SK-N-SH (cell line): ENCODE results near the gene THBD. TPM values are rescaled to one million over a fixed set of nuclear protein-coding genes. Genes with fewer than 3 reads are reported as not detected.

Source experiments
- CTCF ChIA-PET: fragments of 300-600, 350-600 bp; formaldehyde crosslinking; extraction: SDS; loops from one replicate; lab custom pipeline; 2021; lab: Yijun Ruan, JAX
- POLR2A ChIA-PET: fragments of 350-600 bp; sonication (Branson Sonifier 250); formaldehyde crosslinking; extraction: SDS; loops from one replicate; lab custom pipeline; 2020; ENCODE audit warnings: antibody characterized with exemption, inconsistent platforms; lab: Yijun Ruan, JAX
- DNase-seq: peaks from one replicate; pipeline ENCODE4 v3.0.0; 2012
- H2AFZ ChIP-seq: fragments of 200-600 bp; sonication (generic); 2 replicates; pipeline ENCODE4 v1.8.1; 2016; ENCODE audit warnings: antibody characterized with exemption, mild to moderate bottlenecking, low read depth
- H3F3A ChIP-seq: fragments of 200-600 bp; sonication (generic); replicated peaks from 2 replicates; pipeline ENCODE3; 2016; ENCODE audit warnings: antibody characterized with exemption, mild to moderate bottlenecking; ENCODE audit not compliant: insufficient read depth
- H3K27ac ChIP-seq, 2 experiments: fragments of 200-500 bp in 1 of 2; fragments of 200-600 bp in 1 of 2; sonication (Bioruptor generic) in 1 of 2; sonication (generic), shearing (Covaris generic) in 1 of 2; 2 replicates each; pipeline versions ENCODE4 v1.5.1 to v1.6.1; 2014 to 2016; ENCODE audit warnings: low read depth in 2 of 2, inconsistent platforms in 1 of 2, low read length in 1 of 2, mild to moderate bottlenecking in 1 of 2, mixed read lengths in 1 of 2
- H3K27me3 ChIP-seq: fragments of 200-600 bp; sonication (generic), shearing (Covaris generic); 2 replicates; pipeline ENCODE4 v1.6.1; 2016; ENCODE audit warnings: mixed run types; ENCODE audit not compliant: insufficient read depth
- H3K36me3 ChIP-seq, 2 experiments: fragments of 200-500 bp in 1 of 2; fragments of 200-600 bp in 1 of 2; sonication (Bioruptor generic) in 1 of 2; sonication (generic) in 1 of 2; replicated peaks in 1 of 2; 2 replicates each; pipeline versions ENCODE3 to v1.5.1; 2014 to 2016; ENCODE audit warnings: low read length in 1 of 2, mild to moderate bottlenecking in 1 of 2; ENCODE audit not compliant: insufficient read depth in 2 of 2, control insufficient read depth in 1 of 2
- H3K4me1 ChIP-seq, 2 experiments: fragments of 200-500 bp in 1 of 2; fragments of 200-600 bp in 1 of 2; sonication (Bioruptor generic) in 1 of 2; sonication (generic), shearing (Covaris generic) in 1 of 2; 2 replicates each; pipeline versions ENCODE4 v1.5.1 to v1.6.1; 2014 to 2016; ENCODE audit warnings: low read depth in 1 of 2, low read length in 1 of 2, mixed run types in 1 of 2; ENCODE audit not compliant: insufficient read depth in 2 of 2, control insufficient read depth in 1 of 2
- H3K4me2 ChIP-seq: fragments of 200-600 bp; sonication (generic), shearing (Covaris generic); 2 replicates; pipeline ENCODE4 v1.6.1; 2017; ENCODE audit warnings: mixed run types
- H3K4me3 ChIP-seq, 2 experiments: fragments of 200-500 bp in 1 of 2; fragments of 200-600 bp in 1 of 2; sonication (Bioruptor generic) in 1 of 2; sonication (generic), shearing (Covaris generic) in 1 of 2; 2 replicates each; pipeline versions ENCODE4 v1.5.1 to v1.8.1; 2014 to 2016; ENCODE audit warnings: low read depth in 2 of 2, inconsistent platforms in 1 of 2, low read length in 1 of 2, mild to moderate bottlenecking in 1 of 2, mixed read lengths in 1 of 2, moderate library complexity in 1 of 2
- H3K79me2 ChIP-seq: fragments of 200-600 bp; sonication (generic); 2 replicates; pipeline ENCODE4 v1.8.1; 2017; ENCODE audit warnings: mild to moderate bottlenecking; ENCODE audit not compliant: insufficient read depth
- H3K9ac ChIP-seq: fragments of 200-600 bp; sonication (generic); 2 replicates; pipeline ENCODE4 v1.6.1; 2017; ENCODE audit warnings: mixed run types
- H3K9me2 ChIP-seq: fragments of 200-600 bp; sonication (generic); 2 replicates; pipeline ENCODE4 v1.6.1; 2017; ENCODE audit warnings: mixed run types
- H3K9me3 ChIP-seq: fragments of 200-600 bp; sonication (generic); 2 replicates; pipeline ENCODE4 v1.6.1; 2017; ENCODE audit warnings: mixed run types, mild to moderate bottlenecking, moderate library complexity
- H4K20me1 ChIP-seq: fragments of 200-600 bp; sonication (generic); 2 replicates; pipeline ENCODE4 v1.6.1; 2017; ENCODE audit warnings: mild to moderate bottlenecking, mixed run types; ENCODE audit not compliant: insufficient read depth
- CHD2 ChIP-seq: fragments of 150-350 bp; IDR thresholded peaks from 2 replicates; pipeline ENCODE4 v1.6.1; 2018; ENCODE audit warnings: low read length; ENCODE audit not compliant: partially characterized antibody
- FOXJ3 ChIP-seq: sonication (generic); formaldehyde crosslinking; IDR thresholded peaks from 2 replicates; pipeline ENCODE4 v1.5.1; 2020; ENCODE audit warnings: mild to moderate bottlenecking, missing genetic modification reagents
- GABPA ChIP-seq: IDR thresholded peaks from 2 replicates; pipeline ENCODE4 v1.4.0; 2012; ENCODE audit warnings: low read depth, mild to moderate bottlenecking
- JUND ChIP-seq: IDR thresholded peaks from 2 replicates; pipeline ENCODE4 v1.4.0; 2012
- MEF2A ChIP-seq: IDR thresholded peaks from 2 replicates; pipeline ENCODE4 v1.4.0; 2012; ENCODE audit warnings: low read depth, borderline replicate concordance
- RFX5 ChIP-seq: IDR thresholded peaks from 2 replicates; pipeline ENCODE4 v1.6.1; 2012; ENCODE audit warnings: mild to moderate bottlenecking, improper control_type of control experiment, low read length
- WGBS: methylation state at CpG from one replicate; pipeline ENCODE4 v1.1.6; 2017; ENCODE audit warnings: low lambda C conversion rate; 5-methylcytosine and 5-hydroxymethylcytosine counted together
- polyA plus RNA-seq, 3 experiments: library from polyadenylated mRNA; depleted of rRNA; stranded (reverse); fragments of >200 nt; gene quantifications; 2 replicates each; pipeline ENCODE4 v1.2.3, GENCODE V29; 2012
- TF ChIP-seq, protein P1 (sequence below): fragments of 150-350 bp; IDR thresholded peaks from 2 replicates; pipeline ENCODE4 v1.6.1; 2017; ENCODE audit warnings: antibody characterized with exemption, low read length, low read depth, borderline replicate concordance
- TF ChIP-seq, protein P2 (sequence below): IDR thresholded peaks from 2 replicates; pipeline ENCODE4; 2012
- TF ChIP-seq, protein P3 (sequence below): fragments of 200-600 bp; sonication (generic); IDR thresholded peaks from 2 replicates; pipeline ENCODE4 v1.6.1; 2017; ENCODE audit warnings: antibody characterized with exemption, mild to moderate bottlenecking, moderate library complexity

The THBD gene
- polyA plus RNA-seq, 1 of the 3 experiments (the other 2 are of a cell fraction), result 0.33 TPM

DNA sequence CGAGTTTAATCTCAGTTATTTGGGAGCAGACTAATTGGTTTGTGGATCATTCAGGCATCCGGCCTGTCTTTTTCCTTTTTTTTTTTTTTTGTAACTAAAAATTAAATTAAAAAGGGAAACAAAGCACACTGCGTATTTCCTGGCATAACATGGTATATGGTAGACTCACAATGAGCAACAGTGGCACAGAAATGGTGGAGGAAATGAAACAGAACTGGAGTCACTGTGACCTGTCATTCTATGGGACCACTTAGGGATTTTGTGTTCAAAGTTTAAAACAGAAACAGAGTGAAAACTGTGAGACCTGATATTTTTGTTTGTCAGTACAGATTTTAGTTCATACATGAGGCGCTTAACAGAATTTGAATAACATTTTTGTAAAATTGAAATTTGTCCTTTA, 41.4 kb upstream of the THBD start:
- H3K27ac ChIP-seq, result no peak overlapping the region
- TF ChIP-seq MEF2A (no peak), RFX5 (no peak), FOXJ3 (no peak), GABPA (no peak), CHD2 (no peak)
- TF ChIP-seq, protein P1, sequence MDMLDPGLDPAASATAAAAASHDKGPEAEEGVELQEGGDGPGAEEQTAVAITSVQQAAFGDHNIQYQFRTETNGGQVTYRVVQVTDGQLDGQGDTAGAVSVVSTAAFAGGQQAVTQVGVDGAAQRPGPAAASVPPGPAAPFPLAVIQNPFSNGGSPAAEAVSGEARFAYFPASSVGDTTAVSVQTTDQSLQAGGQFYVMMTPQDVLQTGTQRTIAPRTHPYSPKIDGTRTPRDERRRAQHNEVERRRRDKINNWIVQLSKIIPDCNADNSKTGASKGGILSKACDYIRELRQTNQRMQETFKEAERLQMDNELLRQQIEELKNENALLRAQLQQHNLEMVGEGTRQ, result no peak
- TF ChIP-seq, protein P2, sequence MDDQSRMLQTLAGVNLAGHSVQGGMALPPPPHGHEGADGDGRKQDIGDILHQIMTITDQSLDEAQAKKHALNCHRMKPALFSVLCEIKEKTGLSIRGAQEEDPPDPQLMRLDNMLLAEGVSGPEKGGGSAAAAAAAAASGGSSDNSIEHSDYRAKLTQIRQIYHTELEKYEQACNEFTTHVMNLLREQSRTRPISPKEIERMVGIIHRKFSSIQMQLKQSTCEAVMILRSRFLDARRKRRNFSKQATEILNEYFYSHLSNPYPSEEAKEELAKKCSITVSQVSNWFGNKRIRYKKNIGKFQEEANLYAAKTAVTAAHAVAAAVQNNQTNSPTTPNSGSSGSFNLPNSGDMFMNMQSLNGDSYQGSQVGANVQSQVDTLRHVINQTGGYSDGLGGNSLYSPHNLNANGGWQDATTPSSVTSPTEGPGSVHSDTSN, result no peak
- TF ChIP-seq, all 33 proteins: peak for 0
- WGBS, result 22% methylated on average over 4 of the region's 4 CpGs
- Histone ChIP-seq H3K9me3 (no peaks in the 10 kb centered on the region), H3K79me2 (no peaks in the 10 kb centered on the region), H2AFZ (no peak overlapping the region), H3K4me2 (no peak overlapping the region), H3F3A (no peaks in the 10 kb centered on the region), H3K9me2 (no peaks in the 10 kb centered on the region), H3K4me1 (no peaks in the 10 kb centered on the region), H3K27me3 (peaks cover 89% of the 10 kb centered on the region), H3K9ac (no peak overlapping the region), H3K4me3 (no peak overlapping the region), H3K36me3 (no peaks in the 10 kb centered on the region), H4K20me1 (no peaks in the 10 kb centered on the region)
- ChIA-PET CTCF (no interaction called here), POLR2A (no interaction called here)
- no peak for DNase-seq

DNA sequence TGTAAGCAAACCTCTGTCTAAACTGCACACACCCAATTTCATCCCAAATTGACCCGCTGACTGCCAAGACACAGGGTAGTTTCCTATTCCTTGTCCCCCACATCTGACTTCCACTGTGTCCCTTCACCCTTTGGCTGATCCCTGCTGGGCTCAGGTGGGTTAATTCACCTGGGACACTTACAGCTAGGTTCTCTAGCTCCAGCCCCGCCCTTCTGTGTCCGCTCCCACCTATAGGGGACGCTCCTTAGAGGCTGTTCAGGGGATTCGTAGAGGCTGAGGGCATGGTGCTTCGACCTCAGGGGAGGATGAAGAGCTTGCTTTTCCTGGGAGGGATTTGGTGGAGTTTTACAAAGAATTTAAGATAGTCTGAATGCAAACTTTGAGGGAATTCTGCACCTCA, 40.7 kb upstream of the THBD start:
- TF ChIP-seq JUND, result no peak
- TF ChIP-seq, protein P3, sequence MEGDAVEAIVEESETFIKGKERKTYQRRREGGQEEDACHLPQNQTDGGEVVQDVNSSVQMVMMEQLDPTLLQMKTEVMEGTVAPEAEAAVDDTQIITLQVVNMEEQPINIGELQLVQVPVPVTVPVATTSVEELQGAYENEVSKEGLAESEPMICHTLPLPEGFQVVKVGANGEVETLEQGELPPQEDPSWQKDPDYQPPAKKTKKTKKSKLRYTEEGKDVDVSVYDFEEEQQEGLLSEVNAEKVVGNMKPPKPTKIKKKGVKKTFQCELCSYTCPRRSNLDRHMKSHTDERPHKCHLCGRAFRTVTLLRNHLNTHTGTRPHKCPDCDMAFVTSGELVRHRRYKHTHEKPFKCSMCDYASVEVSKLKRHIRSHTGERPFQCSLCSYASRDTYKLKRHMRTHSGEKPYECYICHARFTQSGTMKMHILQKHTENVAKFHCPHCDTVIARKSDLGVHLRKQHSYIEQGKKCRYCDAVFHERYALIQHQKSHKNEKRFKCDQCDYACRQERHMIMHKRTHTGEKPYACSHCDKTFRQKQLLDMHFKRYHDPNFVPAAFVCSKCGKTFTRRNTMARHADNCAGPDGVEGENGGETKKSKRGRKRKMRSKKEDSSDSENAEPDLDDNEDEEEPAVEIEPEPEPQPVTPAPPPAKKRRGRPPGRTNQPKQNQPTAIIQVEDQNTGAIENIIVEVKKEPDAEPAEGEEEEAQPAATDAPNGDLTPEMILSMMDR, result 0 out of 2 replicates have a peak, but pooled peaks have one; percentile 6
- Histone ChIP-seq H3K9me2 (no peaks in the 10 kb centered on the region), H3F3A (no peaks in the 10 kb centered on the region), H3K27me3 (peaks cover 83% of the 10 kb centered on the region), H3K4me1 (no peaks in the 10 kb centered on the region), H3K27ac (no peak overlapping the region), H3K79me2 (no peaks in the 10 kb centered on the region), H3K36me3 (no peaks in the 10 kb centered on the region), H3K9ac (no peak overlapping the region), H3K9me3 (no peaks in the 10 kb centered on the region), H3K4me2 (no peak overlapping the region), H2AFZ (no peak overlapping the region), H3K4me3 (no peak overlapping the region), H4K20me1 (no peaks in the 10 kb centered on the region)
- WGBS, result 27% methylated on average over 3 of the region's 6 CpGs
- CTCF ChIA-PET, result no interaction called here
- no peak for DNase-seq
- POLR2A ChIA-PET, result no interaction called here
